ENCODE data around the gene RIT2.

- TF ChIP-seq POLR2A (IDR thresholded peaks at IDR 0.05; ENCODE audit: low read depth, low read length): no peak
- no peak for TF ChIP-seq POLR2AphosphoS5 (IDR thresholded peaks at IDR 0.05; ENCODE audit: low read depth, low read length)
- no peak for TF ChIP-seq TAF1 (IDR thresholded peaks at IDR 0.05; ENCODE audit: borderline replicate concordance, low read depth, low read length)
These were observed 34.1 kb downstream of the RIT2 start for GRCh38 chr18:43081396-43081795.
